ENCODE data around the gene CST9.
"Not testable (repeated sequence)": the region's sequence is repeated elsewhere in the genome, so short reads cannot be mapped to it uniquely, and the experiment has no call there.

Gene CST9

DNA sequence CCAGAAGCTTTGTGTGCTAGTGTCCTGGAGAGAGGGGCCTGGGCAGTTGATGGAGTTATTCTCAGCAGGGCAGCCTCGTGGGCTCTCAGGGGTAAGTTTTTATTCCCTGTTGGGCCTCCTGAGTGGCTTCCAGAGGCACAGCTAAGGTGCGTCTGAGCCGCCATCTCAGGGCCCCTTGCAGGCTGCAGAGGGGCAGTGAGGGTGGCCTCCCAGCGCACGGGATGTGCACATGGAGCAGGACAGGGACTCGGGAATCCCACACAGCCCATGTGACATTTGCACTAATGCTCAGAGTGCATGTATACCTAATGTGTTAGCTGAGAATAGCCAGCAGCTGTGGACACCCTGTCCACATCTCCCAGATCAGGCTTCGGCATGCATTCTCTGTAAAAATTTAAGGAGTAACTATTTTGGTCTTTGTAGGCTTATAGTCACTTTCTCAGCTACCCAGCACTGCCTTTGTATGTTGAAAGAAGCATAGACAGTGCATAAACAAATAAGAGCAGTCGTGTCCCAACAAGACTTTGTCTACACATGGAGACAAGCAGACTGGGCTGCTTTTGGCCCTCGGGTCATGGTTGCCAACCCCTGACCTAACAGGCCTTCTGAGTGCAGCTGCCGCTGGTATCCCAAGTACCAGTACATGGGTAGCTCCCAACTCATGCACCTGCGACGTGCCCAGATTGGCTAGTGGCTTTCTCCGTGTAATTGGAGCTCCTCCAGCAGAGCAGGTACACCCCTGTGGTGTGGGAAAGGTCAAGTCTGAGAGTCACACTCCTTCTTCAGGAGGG is 18.8 kb downstream of the CST9 start:
- DNase-seq, result no peak

DNA sequence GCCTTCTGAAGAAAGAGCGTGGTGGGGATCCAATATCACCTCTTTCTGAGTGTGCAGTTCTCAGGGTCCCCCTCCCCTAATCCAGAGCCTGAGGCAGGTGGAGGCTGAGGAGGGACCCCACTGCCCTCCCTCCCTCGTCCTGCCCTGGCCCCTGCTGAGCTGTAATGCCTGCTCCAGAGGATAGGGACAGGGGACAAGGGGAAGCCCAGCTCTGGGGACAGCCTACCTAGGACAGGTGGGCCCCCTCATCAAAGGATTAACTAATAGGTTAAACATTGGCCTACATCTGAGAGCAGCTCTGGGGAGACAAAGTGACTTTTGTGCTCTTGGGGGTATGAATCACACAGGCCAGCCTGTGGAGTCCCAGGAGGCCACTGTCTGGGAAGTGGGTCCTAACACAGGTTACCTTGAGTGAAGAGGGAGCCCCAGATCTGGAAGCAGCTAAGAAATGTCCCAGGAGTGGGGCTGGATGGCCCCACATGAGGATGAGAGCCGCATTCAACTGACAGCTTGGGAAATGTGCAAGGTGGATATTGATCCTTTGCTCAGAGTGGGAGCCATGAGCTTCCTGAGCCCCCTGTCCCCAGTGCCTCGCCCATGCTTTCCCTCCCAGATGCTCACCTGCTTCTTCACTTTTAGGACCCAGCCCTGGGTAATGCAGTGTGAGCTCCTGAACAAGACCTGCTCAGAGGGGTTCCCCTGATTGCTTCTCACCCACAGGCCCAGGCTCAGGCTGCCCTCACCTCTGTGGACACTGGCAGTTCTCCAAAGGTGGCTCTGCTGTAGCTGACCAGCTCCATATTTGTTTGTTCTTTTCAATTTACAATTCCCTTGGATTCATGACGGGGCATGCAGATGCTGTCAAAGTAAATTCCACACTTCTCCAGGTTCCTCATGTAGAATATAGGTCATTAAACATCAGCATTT is 19.6 kb downstream of the CST9 start:
- DNase-seq, result no peak

DNA sequence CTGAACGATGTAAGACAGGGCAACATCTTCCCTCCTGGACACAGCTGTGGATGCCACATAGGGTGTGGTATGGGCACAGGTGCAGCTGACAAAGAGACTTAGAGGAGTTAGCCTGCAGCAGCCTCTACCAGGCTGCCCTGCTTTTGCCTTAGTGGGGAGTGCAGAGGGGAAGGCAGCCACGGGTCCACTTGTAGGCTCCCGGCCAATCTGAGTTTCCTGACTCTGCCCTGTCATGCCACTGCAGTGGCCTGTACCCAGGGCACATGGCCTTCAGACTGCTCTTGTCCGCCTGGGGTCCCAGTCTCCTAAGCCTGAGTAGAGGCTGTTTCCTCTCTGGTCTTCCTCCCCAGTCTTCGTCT is 20.3 kb downstream of the CST9 start:
- no peak for DNase-seq

DNA sequence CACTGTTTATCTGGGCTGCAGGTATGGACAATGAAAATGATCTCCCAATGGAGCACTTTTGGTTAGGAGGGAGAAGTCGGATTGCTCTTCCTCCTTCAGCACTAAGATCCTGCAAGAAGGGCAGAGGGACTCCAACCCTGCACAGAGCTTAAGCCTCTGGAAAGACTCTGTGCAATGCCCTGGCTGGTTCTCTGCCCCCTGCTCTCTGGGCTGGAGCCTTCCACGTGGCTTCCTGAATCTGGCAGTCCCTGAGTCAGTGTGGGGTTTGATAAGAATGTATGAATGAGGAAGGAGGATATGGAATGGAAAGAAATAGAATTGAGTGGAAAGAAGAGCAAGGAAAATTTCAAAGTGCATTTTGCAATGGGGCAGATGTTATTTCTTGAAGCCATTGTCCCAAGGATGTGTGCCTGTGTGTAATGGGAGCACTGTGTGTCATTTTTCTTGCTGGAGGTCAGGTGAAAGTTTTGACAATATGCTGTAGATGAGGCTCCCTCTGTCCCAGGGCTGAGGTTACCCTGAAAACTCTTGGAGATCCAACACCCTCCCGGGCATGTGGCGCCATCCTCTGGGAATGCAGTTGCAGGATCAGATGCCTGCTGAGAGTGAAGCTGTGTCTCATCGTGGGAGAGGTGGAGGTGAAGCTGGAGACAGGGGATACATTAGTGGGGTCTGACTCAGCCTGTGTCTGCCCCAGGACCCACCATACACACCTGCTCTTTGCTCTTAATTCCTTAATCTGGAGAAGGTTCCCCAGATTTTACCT is 21.1 kb downstream of the CST9 start:
- no peak for DNase-seq

DNA sequence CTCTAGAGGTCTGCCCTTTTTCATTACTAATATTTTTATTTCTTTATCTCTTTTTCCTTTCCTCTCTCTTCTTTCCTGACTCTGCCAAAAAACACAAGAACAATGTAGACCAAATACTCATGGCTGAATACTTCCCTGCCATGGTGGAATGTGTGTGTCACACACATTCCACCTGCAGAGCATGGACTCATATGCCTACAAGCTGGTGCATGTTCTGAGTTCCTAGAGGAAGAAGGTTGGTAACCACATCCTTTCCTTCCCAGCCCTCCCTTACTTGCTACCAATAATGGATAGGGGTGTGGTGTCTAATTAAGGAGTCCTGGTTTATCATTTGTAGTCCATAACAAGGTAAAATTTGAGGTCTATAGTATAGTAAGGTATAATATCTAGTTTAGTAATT is 22.2 kb downstream of the CST9 start:
- no peak for DNase-seq

DNA sequence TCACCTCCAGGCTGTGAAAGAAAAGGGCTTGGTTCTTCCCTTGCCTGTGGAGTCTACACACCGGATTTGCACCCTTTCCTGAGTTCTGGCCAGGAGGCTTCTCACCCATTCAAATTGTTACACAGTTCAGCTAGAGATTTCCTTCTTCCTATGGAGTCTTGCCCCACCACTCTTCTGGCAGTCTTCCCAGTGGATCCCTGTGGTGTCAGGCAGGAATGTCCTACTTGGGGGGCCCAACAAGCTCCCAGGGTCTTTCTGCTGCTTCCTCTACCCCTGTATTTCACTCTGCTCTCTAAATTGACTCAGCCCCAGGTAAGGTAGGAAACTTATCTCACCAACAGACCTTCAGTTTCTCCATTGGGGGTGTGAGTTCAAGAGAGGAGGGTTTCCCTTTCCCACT is 23.4 kb downstream of the CST9 start:
- no peak for DNase-seq

DNA sequence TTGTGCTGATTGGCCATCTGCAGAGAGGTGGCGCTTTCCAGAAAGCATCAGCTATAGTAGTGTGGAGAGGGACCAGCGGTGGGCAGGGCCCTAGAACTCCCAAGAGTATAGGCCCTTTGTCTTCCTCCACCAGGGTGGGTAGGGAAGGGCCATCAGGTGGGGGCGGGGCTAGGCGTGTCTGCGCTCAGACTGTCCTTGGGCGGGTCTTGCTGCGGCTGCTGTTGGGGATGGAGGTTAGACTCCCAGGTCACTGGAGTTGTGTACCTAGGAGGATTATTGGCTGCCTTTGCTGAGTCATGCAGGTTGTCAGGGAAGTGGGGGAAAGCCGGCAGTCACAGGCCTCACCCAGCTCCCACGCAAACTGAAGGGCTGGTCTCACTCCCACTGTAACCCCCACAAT is 23.9 kb downstream of the CST9 start:
- DNase-seq, result not testable (repeated sequence)

DNA sequence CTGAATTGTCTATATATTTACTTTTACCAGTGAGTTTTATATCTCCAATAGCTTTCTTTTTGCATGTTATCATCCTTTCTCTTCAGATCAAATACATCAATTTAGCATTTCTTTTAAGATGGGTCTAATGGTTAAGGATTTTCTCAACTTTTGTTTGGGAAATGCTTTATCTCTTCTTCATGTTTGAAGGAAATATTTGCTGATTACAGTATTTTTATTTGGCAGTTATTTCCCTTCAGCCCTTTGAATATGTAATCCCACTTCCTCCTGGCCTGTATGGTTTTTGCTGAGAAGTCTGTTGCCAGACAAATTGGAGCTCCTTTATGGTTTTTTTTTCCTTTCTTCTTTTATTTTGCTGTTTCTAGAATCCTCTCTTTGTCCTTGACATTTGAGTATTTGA is 30.7 kb downstream of the CST9 start:
- DNase-seq, result no peak

DNA sequence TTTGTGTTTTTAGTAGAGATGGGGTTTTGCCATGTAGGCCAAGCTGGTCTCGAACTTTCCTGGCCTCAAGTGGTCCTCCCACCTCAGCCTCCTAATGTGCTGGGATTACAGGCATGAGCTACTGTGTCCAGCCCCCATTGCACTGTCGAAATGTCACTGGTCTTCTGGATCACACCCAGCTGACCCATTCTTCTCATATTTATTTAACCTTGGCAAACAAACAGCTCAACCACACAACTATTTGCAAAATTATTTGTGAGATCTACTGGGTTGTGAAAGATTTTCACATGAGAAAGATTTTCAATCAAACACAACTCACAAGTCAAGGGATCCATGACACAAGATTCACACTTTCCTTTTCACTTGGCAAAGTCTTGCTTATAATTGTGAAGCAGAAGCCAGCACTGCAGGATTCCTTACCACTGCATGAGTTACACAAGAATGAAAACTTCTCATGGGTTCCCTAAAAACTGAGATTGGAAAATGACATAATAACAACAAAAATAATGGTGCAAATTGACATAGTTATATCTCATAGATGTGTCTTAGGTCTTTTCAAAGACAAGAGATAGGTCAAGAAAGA is 35.4 kb downstream of the CST9 start:
- no peak for DNase-seq

DNA sequence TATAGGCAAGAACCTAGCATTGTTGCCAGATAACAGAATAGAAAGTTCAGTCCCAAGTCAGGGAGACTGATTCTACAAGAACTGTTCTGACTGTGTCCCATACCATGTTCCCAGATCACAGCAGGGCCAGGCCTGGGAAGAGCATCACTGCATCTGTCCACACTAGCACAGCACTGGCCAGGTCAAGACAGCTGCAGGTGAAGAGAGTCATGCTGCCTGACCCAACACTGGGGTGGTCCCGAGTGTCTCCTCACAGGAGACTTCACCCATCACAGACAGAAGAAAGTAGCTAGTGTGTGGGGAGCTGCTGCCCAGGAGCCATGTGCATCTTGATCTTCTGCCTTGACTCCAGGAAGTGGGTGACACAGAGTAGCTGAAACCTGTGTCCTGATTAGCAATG is 36.1 kb downstream of the CST9 start:
- DNase-seq, result no peak

DNA sequence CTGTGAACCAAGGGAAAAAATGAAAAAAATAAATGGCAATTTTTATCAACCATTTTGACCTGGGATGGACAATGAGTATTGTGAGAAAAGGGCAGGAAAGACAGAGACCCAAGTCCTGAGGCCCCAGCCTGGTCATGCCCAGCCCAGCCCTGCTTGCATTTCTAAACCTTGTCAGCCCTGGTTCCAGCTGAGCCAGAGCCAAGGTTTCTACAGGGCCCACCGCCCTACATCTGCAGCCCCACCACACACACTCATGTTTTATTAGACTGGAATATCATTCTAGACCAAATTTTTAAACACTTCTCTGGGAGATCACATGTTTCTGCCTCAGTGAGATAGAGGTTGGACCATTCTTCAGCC is 36.8 kb downstream of the CST9 start:
- DNase-seq, result no peak

DNA sequence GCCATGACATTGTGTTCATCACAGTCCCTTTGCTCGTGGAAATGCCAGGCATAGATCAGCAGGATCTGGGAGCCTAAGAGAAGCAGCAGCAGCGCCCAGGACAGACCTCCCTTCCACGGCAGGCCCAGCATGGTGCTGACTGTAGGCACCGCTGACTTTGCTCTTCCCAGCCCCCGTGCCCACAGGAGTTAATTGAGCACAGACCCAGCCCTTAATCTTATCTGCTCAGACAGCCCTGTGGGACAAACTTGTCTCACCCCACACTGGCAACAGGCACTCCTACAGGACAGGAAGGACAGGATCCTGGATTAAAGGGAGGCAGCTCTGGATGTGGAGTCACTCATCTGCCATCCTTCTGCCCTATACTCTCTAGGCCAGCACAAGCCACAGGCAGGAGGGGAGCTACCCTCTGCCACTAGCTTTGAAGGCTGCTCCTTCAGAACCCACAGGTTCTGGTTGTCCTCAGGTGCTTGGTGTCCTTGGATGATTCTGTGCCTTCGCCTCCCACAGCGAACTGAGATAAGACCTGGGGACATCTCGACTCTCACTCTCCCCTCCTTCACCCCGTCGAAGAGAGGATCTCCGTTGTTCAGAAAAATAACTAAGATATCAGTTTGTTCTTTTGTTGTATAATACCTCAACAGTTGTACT is 37.3 kb downstream of the CST9 start, which contains the start of gene CST9L:
Gene CST9L (minus strand): TSS at position 165 of the 651 bp plus-strand sequence. CDS start 34 bp downstream, at position 131.
- DNase-seq, result no peak

DNA sequence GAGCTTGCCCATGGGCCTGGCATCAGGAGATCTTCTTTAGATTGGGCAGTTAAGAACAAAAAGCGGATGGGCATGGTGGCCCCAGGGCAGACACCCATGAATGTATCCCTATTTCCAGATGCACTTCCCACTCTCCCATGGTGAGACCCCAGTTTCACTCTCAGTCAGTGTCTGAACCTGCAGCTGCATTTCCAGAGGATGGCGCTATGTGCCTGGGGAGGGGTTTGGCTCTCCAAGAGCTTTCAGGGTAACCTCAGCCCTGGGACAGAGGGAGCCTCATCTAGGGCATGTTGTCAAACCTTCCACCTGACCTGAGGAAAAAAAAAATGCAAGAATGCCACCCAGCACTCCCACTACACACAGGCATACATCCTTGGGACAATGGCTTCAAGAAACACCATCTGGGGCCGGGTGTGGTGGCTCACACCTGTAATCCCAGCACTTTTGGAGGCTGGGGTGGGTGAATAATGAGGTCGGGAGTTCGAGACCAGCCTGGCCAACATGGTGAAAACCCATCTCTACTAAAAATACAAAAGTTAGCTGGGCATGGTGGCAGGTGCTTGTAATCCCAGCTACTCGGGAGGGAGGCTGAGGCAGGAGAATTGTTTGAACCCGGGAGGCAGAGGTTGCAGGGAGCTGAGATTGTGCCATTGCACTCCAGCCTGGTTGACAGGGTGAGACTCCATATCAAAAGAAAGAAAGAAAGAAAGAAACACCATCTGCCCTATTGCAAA is 39.4 kb downstream of the CST9 start:
- DNase-seq, result no peak

DNA sequence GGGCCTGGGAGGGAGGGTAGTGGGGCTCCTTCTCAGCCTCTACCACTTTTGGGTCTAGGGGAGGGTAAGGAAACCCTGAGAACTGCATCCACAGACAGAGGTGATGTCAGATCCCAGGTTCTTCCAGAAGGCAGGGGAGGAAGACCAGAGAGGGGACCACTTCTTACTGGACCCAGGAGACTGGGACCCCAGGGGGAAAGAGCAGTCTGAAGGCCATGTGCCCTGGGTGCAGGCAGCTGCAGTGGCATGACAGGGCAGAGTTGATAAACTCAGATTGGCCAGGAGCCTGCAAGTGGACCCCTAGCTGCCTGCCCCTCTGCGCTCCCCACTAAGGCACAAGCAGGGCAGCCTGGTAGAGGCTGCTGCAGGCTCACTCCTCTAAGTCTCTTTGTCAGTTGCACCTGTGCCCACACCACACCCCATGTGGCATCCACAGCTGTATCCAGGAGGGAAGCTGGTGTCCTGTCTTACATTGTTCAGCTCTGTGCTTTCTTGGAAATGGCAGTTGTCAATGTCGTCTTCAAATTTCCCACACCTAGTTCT is 40.1 kb downstream of the CST9 start:
- DNase-seq, result no peak

DNA sequence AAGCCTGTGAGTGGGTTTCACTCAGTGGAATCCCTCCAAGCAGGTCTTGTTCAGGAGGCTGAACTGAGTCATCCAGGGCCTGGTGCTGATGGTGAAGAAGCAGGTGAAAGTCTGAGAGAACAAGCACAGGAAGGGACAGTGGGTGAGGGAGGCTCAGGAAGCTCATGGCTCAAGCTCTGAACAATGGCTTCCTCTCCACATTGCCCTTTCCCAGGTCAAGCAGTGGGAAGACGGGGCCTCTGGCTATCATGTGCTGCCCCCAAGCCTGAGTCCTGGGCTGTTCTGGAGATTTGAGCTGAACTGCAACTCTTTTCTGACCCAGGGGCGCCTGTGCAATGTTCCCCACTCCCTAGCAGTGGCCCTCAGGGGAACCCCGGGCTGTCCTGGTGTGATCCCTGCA is 40.8 kb downstream of the CST9 start:
- DNase-seq, result no peak

DNA sequence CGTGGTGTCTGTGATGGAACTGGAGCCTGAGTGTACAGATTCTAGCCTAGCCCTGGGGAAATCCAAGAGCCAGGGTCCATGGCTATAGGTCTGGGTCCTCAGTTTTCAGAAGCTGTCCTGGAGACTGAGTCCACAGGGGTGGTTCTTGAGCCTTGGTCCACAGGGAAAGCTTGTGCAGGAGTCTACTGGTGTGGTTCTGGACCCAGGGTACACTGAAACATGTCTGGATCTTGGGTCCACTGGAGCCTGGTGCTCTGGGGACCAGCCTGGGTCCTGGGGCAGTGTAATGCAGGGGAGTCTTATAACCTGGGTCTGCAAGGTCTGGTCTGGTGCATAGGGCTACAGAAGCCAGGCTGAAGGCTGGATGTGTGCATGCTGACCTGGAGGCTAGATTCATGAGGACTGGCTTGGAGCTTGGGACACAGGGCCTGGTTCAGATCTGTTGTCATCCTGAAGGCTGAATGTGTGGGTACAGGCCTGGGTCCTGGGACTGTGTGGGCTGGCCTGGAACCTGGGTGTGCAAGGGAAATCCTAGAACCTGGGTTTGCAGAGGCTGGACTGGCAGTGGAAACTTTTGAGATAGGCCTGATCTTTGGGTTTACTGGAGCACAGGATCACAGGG is 42.9 kb downstream of the CST9 start:
- no peak for DNase-seq

DNA sequence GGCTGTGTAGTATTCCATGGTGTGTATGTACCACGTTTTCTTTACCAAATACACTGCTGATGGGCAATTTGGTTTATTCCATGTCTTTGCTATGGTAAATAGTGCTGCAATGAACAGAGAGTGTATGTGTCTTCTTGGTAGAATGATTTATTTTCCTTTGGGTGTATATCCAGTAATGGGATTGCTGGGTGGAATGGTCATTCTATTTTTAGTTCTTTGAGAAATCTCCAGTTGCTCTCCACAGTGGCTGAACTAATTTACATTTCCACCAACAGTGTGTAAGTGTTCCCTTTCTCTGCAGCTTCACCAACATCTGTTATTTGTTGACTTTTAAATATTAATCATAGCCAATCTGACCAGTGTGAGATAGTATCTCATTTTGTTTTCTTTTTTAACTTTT is 51.3 kb downstream of the CST9 start:
- no peak for DNase-seq

Data from fibroblast of skin of right quadriceps (primary cell).